ENCODE data around the gene BAG2. TPM values are rescaled to one million over a fixed set of nuclear protein-coding genes. Genes with fewer than 3 reads are reported as not detected.

Gene BAG2
- polyA plus RNA-seq, 2 of the 4 experiments (the other 2 are of a cell fraction), result 9.5 to 13.9 TPM

GRCh38 chr6:57172136-57173055 lies at the start of gene BAG2 (continued):
- TF ChIP-seq ZFP36 (IDR thresholded peaks at IDR 0.05; ENCODE audit: borderline replicate concordance, partially characterized antibody) (no peak), FOXS1 (CRISPR knock-in tag; IDR thresholded peaks at IDR 0.05) (no peak), SMC3 (IDR thresholded peaks at IDR 0.05) (no peak), EP300 (IDR thresholded peaks at IDR 0.05) (no peak), RARB (CRISPR knock-in tag; IDR thresholded peaks at IDR 0.05) (no peak), ELK1 (IDR thresholded peaks at IDR 0.05; ENCODE audit: low read depth, low read length) (no peak), E2F6 (IDR thresholded peaks at IDR 0.05; ENCODE audit: borderline replicate concordance, low read depth) (peak; percentile 36), RNF2 (IDR thresholded peaks at IDR 0.05; ENCODE audit: borderline replicate concordance, low read depth) (no peak), POLR2AphosphoS2 (conservative IDR thresholded peaks at IDR 0.05; ENCODE audit: low read length) (no peak), REST (IDR thresholded peaks at IDR 0.05) (no peak), MAFK (IDR thresholded peaks at IDR 0.05; ENCODE audit: partially characterized antibody) (no peak), JUN (IDR thresholded peaks at IDR 0.05) (peak in 1 of 2 experiments; percentile 92; a peak in 3 of 5 replicates), CHD2 (IDR thresholded peaks at IDR 0.05; ENCODE audit: low read length, partially characterized antibody) (no peak), ATOH8 (CRISPR knock-in tag; IDR thresholded peaks at IDR 0.05; ENCODE audit: low read depth) (no peak)

- Histone ChIP-seq H3K4me3 (no peak overlapping the region), H3K27ac (no peak overlapping the region), H3K9me3 (no peaks in the 10 kb centered on the region; the same call in 2 of the 3 replicates), H3K4me1 (peaks cover 8% of the 10 kb centered on the region; the same call in 1 of the 3 replicates), H3K4me2 (no peak overlapping the region)
- WGBS (ENCODE audit: missing lambda C conversion rate), result 83% methylated on average over 1 of the region's 1 CpG
- FAIRE-seq (no peak), ATAC-seq (no peak), DNase-seq (ENCODE audit: low read depth in 1 of 2, low spot score in 1 of 2) (no peak)
- CTCF ChIA-PET, result no interaction called here
- POLR2A ChIA-PET, result no interaction called here
- TF ChIP-seq BHLHE40 (IDR thresholded peaks at IDR 0.05; ENCODE audit: low read depth, low read length), result no peak
- TF ChIP-seq FOSL2 (IDR thresholded peaks at IDR 0.05), result no peak
- no peak for TF ChIP-seq FOSL2 (CRISPR knock-in tag; IDR thresholded peaks at IDR 0.05)
- TF ChIP-seq POLR2AphosphoS2 (conservative IDR thresholded peaks at IDR 0.05; ENCODE audit: low read length), result no peak
- no peak for TF ChIP-seq EHMT2 (IDR thresholded peaks at IDR 0.05; ENCODE audit: low read depth)
- no peak for TF ChIP-seq POLR2A (IDR thresholded peaks at IDR 0.05; ENCODE audit: low read length)
- no peak for TF ChIP-seq USF2 (IDR thresholded peaks at IDR 0.05)
- TF ChIP-seq RAD21 (conservative IDR thresholded peaks at IDR 0.05 in 1 of 2, IDR thresholded peaks at IDR 0.05 in 1 of 2), result no peak
- no peak for TF ChIP-seq MAX (IDR thresholded peaks at IDR 0.05)
- TF ChIP-seq ATOH8 (CRISPR knock-in tag; IDR thresholded peaks at IDR 0.05; ENCODE audit: low read depth), result no peak
- no peak for TF ChIP-seq HOXB5 (CRISPR knock-in tag; IDR thresholded peaks at IDR 0.05)
- TF ChIP-seq KDM5A (IDR thresholded peaks at IDR 0.05), result no peak
- no peak for TF ChIP-seq EP300 (IDR thresholded peaks at IDR 0.05)
- no peak for TF ChIP-seq ZFP36 (IDR thresholded peaks at IDR 0.05; ENCODE audit: borderline replicate concordance, partially characterized antibody)
- no peak for TF ChIP-seq RCOR1 (IDR thresholded peaks at IDR 0.05; ENCODE audit: low read depth, low read length)
- no peak for TF ChIP-seq PBX3 (IDR thresholded peaks at IDR 0.05)
- no peak for TF ChIP-seq HEYL (CRISPR knock-in tag; IDR thresholded peaks at IDR 0.05)
These were observed 49.0 kb upstream of the BAG2 start for GRCh38 chr6:57123111-57123510.
